Measurements from ENCODE around the gene APLN.

DNA sequence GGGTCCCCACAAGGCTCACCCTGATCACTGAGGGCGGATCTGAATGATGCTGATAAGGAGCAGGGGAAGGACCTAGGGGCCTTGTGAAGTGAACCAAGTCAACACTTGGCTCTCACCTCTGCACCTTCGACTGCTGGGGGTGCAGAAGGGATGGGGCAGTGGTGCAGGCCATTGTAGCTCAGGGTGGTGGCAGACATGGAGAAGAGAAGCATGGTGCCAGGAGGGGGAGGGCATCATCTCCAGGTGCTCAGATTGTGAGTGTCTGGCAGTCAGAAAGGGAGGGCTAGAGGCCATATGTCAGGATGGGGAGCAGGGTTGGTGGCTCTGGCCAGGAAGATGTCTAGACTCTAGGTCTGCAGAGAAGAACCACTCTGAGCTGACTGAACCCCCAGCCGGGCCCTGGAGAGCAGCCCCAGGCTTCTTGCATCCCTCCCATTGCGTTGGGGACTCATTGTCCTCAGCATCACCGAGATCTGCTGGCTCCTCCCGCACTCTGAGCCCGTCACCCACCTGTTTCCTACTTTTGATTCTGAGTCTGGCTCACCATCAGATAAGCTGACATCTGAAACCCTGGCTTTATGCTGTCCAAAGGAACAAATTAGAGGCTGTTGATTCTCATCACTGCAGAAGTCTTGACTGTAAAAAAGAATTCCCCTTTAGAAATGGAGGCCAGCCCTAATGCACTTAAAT lies 3.8 kb downstream of the APLN start:
- TF ChIP-seq, protein P1, sequence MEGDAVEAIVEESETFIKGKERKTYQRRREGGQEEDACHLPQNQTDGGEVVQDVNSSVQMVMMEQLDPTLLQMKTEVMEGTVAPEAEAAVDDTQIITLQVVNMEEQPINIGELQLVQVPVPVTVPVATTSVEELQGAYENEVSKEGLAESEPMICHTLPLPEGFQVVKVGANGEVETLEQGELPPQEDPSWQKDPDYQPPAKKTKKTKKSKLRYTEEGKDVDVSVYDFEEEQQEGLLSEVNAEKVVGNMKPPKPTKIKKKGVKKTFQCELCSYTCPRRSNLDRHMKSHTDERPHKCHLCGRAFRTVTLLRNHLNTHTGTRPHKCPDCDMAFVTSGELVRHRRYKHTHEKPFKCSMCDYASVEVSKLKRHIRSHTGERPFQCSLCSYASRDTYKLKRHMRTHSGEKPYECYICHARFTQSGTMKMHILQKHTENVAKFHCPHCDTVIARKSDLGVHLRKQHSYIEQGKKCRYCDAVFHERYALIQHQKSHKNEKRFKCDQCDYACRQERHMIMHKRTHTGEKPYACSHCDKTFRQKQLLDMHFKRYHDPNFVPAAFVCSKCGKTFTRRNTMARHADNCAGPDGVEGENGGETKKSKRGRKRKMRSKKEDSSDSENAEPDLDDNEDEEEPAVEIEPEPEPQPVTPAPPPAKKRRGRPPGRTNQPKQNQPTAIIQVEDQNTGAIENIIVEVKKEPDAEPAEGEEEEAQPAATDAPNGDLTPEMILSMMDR (IDR thresholded peaks at IDR 0.05), result no peak
- no peak for TF ChIP-seq POLR2AphosphoS5 (IDR thresholded peaks at IDR 0.05)

All from sigmoid colon (tissue), 4 donors.